SJSA1 (cell line): Measurements from ENCODE around the gene FAM98C. TPM values are rescaled to one million over a fixed set of nuclear protein-coding genes. Genes with fewer than 3 reads are reported as not detected.
"Not testable (repeated sequence)": the region's sequence is repeated elsewhere in the genome, so short reads cannot be mapped to it uniquely, and the experiment has no call there.

Source experiments
- DNase-seq, 2 experiments: peaks; one replicate each; pipeline ENCODE4 v3.0.0-alpha.2; 2015 to 2020; ENCODE audit warnings: low spot score in 2 of 2, low read depth in 1 of 2
- H3K27ac ChIP-seq: fragments of 250-450 bp; sonication (Bioruptor Pico); 2 replicates; pipeline ENCODE4 v1.5.1; 2020; ENCODE audit warnings: mild to moderate bottlenecking, moderate library complexity
- H3K27me3 ChIP-seq: fragments of 250-450 bp; sonication (Bioruptor Pico); replicated peaks from 2 replicates; pipeline ENCODE4 v1.5.1; 2020; ENCODE audit warnings: mild to moderate bottlenecking, moderate library complexity
- H3K36me3 ChIP-seq: fragments of 250-450 bp; sonication (Bioruptor Pico); 2 replicates; pipeline ENCODE4 v1.5.1; 2020; ENCODE audit warnings: mild to moderate bottlenecking
- H3K4me1 ChIP-seq: fragments of 250-450 bp; sonication (Bioruptor Pico); replicated peaks from 2 replicates; pipeline ENCODE4 v1.6.1; 2021; ENCODE audit warnings: mild to moderate bottlenecking
- H3K4me3 ChIP-seq: fragments of 250-450 bp; sonication (Bioruptor Pico); 2 replicates; pipeline ENCODE4 v1.5.1; 2020; ENCODE audit warnings: mild to moderate bottlenecking
- H3K9me3 ChIP-seq: fragments of 250-450 bp; sonication (Bioruptor Pico); replicated peaks from 2 replicates; pipeline ENCODE4 v1.5.1; 2020; ENCODE audit warnings: mild to moderate bottlenecking
- total RNA-seq: library from RNA; depleted of rRNA; stranded (reverse); fragments of >200 nt; shearing (Covaris generic); gene quantifications from 2 replicates; pipeline ENCODE4 v1.2.3, GENCODE V29; 2014

Gene FAM98C
- total RNA-seq, 1 experiment from 2014 or later, result 22.9 TPM

DNA sequence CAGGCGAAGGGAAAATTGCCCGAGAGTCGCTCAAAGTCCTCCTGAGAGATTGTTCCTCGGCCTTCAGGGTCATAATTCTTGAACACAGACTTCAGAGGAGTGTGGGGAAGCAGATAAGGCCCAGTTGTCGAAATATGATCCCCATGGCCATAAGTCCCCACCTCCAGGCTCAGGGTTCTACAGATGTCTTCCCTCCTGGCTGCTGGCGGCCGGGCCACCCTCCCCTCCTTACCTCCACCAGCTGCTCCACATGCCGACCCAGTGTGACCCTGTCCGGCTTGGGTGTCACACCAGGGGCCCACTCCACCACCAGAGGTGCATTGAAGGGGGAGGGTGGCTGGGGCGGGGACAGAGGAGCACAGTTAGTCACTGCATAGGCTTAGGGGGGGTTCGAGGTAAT lies 10.1 kb downstream of the FAM98C start:
- no peak overlapping the region for H3K4me3 ChIP-seq
- DNase-seq, result no peak

GRCh38 chr19:38413416-38413815 lies 10.5 kb downstream of the FAM98C start:
- no peak for DNase-seq
- H3K27me3 ChIP-seq, result peaks cover 14% of the 10 kb centered on the region; the same call in 1 of the 2 replicates
- H3K4me3 ChIP-seq, result no peak overlapping the region
- no peaks in the 10 kb centered on the region for H3K36me3 ChIP-seq
- H3K9me3 ChIP-seq, result no peaks in the 10 kb centered on the region
- no peaks in the 10 kb centered on the region for H3K4me1 ChIP-seq
- H3K27ac ChIP-seq, result no peak overlapping the region

More for the DNA sequence above, 10.1 kb downstream of the FAM98C start:
- Histone ChIP-seq H3K27me3 (peaks cover 10% of the 10 kb centered on the region; the same call in 1 of the 2 replicates), H3K4me1 (no peaks in the 10 kb centered on the region), H3K27ac (no peak overlapping the region), H3K36me3 (no peaks in the 10 kb centered on the region), H3K9me3 (no peaks in the 10 kb centered on the region)

- H3K9me3 ChIP-seq, result no peaks in the 10 kb centered on the region
- H3K4me1 ChIP-seq, result no peaks in the 10 kb centered on the region
- H3K27me3 ChIP-seq, result peaks cover 14% of the 10 kb centered on the region; the same call in 1 of the 2 replicates
- no peaks in the 10 kb centered on the region for H3K36me3 ChIP-seq
- no peak for DNase-seq
- no peak overlapping the region for H3K27ac ChIP-seq
- no peak overlapping the region for H3K4me3 ChIP-seq
Measured at GRCh38 chr19:38417146-38417543, 14.3 kb downstream of the FAM98C start.

DNA sequence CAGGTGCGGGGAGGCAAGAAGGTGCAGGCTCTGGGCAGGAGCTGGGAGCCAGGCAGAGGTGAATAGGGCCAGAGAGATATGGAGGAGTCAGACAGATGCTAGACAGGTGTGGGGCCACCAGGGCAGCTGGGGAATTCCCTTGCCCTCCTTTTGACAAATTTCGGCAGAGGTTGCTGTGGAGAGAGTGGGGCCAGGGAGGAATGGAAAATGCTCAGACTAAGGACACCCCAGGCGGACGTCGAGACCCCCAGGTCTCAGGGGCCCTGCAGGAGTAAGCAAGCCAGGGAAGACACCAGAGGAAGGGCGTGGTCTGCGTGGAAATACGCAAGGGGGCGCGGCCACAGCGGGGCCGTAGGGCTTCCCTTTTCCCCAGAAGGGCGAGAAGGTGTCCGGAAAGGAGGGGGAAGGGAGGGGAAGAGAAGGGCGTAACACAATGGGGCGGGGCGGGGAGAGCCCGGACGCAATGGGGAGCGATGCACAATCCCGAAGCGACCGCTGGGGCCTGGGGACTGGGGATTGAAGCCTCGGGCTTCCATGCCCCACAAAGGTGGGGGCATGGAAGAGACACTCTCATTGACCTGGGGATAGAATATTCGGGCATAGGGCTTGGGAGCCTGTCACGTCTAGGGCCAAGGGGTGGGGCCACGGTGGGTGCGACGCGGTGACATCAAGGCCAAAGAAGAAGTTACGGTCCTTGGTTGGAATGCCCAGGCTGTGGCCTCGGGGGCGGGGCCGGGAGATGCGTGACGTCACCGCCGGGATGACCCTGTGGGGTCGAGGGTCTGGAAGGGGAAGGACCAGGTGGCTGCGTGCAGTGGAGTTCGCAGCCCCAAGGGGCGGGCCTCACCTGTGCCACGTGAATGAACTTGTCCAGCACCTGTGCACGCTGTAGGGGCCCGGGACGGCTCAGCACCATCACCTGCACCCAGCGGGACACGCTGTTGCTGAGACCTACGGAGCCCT lies 14.9 kb downstream of the FAM98C start:
- Histone ChIP-seq H3K36me3 (no peaks in the 10 kb centered on the region), H3K4me1 (no peaks in the 10 kb centered on the region), H3K27me3 (peaks cover 18% of the 10 kb centered on the region; the same call in 1 of the 2 replicates), H3K4me3 (no peak overlapping the region), H3K27ac (no peak overlapping the region), H3K9me3 (no peaks in the 10 kb centered on the region)
- no peak for DNase-seq

- Histone ChIP-seq H3K9me3 (no peaks in the 10 kb centered on the region), H3K27ac (no peak overlapping the region), H3K4me3 (no peak overlapping the region), H3K4me1 (no peaks in the 10 kb centered on the region), H3K36me3 (no peaks in the 10 kb centered on the region), H3K27me3 (peaks cover 28% of the 10 kb centered on the region; the same call in 1 of the 2 replicates)
- no peak for DNase-seq
Measured at GRCh38 chr19:38420935-38421334, 18.0 kb downstream of the FAM98C start.

DNA sequence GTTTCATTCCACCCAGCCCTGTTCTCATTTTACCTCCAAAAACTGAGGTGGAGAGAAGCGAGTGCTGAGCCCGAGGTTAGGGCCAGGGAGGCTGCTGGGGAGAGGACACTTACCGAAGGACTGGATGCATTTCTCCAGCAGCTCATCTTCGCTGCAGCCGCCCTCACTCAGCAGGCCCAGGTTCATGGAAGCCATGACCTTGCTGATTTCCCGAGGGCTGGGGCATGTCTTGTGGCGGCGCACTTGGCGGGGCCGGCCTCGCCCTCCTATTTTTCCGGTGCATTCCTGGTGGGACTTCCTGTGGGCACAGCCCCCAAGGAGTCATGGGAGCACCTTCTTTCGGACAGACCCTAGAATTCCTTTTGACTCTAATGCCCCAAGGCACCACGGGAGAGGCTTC lies 19.0 kb downstream of the FAM98C start:
- DNase-seq, result no peak
- H3K27me3 ChIP-seq, result peaks cover 28% of the 10 kb centered on the region; the same call in 1 of the 2 replicates
- H3K36me3 ChIP-seq, result no peaks in the 10 kb centered on the region
- no peaks in the 10 kb centered on the region for H3K9me3 ChIP-seq
- no peak overlapping the region for H3K27ac ChIP-seq
- H3K4me1 ChIP-seq, result no peaks in the 10 kb centered on the region
- H3K4me3 ChIP-seq, result no peak overlapping the region

GRCh38 chr19:38422438-38422837 lies 19.5 kb downstream of the FAM98C start:
- no peak overlapping the region for H3K27ac ChIP-seq
- H3K4me1 ChIP-seq, result no peaks in the 10 kb centered on the region
- no peak for DNase-seq
- H3K4me3 ChIP-seq, result no peak overlapping the region
- H3K27me3 ChIP-seq, result peaks cover 29% of the 10 kb centered on the region; the same call in 1 of the 2 replicates
- no peaks in the 10 kb centered on the region for H3K36me3 ChIP-seq
- H3K9me3 ChIP-seq, result no peaks in the 10 kb centered on the region

DNA sequence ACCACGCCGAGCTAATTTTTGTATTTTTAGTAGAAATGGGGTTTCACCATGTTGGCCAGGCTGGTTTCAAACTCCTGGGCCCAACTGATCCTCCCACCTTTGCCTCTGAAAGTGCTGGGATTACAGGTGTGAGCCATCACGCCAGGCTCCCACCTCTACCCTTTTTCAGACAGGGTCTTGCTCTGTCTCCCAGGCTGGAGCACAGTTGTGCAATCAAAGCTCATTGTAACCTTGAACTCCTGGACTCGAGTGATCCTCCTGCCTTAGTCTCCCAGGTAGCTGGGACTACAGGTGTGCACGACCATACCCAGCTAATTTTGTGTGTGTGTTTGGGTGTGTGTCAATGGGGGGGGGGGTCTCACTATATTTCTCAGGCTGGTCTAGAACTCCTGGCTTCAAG lies 21.4 kb downstream of the FAM98C start:
- Histone ChIP-seq H3K27me3 (peaks cover 28% of the 10 kb centered on the region), H3K36me3 (no peaks in the 10 kb centered on the region), H3K9me3 (no peaks in the 10 kb centered on the region), H3K4me3 (no peak overlapping the region), H3K27ac (no peak overlapping the region), H3K4me1 (no peaks in the 10 kb centered on the region)
- DNase-seq, result no peak

- Histone ChIP-seq H3K27me3 (peaks cover 36% of the 10 kb centered on the region), H3K4me1 (no peaks in the 10 kb centered on the region), H3K9me3 (no peaks in the 10 kb centered on the region), H3K27ac (no peak overlapping the region), H3K36me3 (no peaks in the 10 kb centered on the region), H3K4me3 (no peak overlapping the region)
- DNase-seq, result no peak
Measured at GRCh38 chr19:38425222-38425809, 22.4 kb downstream of the FAM98C start.

- Histone ChIP-seq H3K4me3 (no peak within 1 kb of the TSS), H3K27ac (no peak within 1 kb of the TSS), H3K9me3 (no peaks in the 10 kb centered on the region), H3K36me3 (no peaks in the 10 kb centered on the region), H3K27me3 (peaks cover 37% of the 10 kb centered on the region), H3K4me1 (no peaks in the 10 kb centered on the region)
- no peak for DNase-seq
Measured at GRCh38 chr19:38425810-38426466, 23.0 kb downstream of the FAM98C start, which contains the start of gene RASGRP4. Gene RASGRP4, minus strand, starts transcription at chr19:38426219. Its CDS starts 128 bp downstream, at chr19:38426091.

DNA sequence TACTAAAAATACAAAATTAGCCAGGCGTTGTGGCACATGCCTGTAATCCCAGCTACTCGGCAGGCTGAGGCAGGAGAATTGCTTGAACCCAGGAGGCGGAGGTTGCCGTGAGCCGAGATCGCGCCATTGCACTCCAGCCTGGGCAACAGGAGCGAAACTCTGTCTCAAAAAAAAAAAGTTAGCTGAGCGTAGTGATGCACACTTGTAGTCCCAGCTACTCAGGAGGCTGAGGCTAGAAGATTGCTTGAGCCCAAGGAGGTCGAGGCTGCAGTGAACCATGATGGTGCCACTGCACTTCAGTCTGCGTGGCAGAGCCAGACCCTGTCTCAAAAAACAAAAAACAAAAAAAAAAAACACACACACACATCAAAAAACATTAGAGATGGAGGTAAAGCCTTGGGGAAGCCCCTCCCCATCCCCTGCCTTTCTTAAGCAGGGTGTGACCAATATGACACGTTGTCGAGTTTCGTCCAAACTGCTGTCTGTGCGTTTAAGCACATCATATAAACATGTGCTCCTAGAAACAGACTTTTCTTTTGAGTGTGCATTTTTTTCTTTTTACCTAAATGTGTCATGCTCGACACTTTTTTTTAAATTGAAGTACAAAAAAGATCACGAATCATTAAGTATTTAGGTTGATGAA lies 24.3 kb downstream of the FAM98C start:
- H3K27me3 ChIP-seq, result peaks cover 41% of the 10 kb centered on the region
- not testable (repeated sequence) for H3K9me3 ChIP-seq, H3K36me3 ChIP-seq, H3K4me1 ChIP-seq, DNase-seq, H3K4me3 ChIP-seq, H3K27ac ChIP-seq

GRCh38 chr19:38429055-38429810 lies 26.3 kb downstream of the FAM98C start:
- no peak overlapping the region for H3K4me3 ChIP-seq
- no peaks in the 10 kb centered on the region for H3K4me1 ChIP-seq
- H3K27ac ChIP-seq, result no peak overlapping the region
- no peaks in the 10 kb centered on the region for H3K9me3 ChIP-seq
- peaks cover 37% of the 10 kb centered on the region for H3K27me3 ChIP-seq
- no peaks in the 10 kb centered on the region for H3K36me3 ChIP-seq
- DNase-seq, result no peak

DNA sequence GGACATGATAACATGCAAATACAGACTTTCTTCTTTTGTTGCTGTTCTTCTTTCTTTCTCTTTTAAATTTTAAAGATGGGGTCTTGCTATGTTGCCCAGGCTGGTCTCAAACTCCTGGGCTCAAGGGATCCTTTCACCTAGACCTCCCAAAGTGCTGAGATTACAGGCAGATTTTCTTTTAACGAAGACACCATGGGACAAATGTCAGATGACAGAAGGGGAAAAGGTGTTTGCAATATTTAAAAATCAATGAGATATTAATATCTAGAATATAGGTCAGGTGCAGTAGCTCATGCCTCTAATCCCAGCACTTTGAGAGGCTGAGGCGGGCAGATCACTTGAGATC lies 26.9 kb downstream of the FAM98C start:
- DNase-seq, result no peak
- Histone ChIP-seq H3K4me1 (no peaks in the 10 kb centered on the region), H3K4me3 (no peak overlapping the region), H3K27ac (no peak overlapping the region), H3K27me3 (peaks cover 36% of the 10 kb centered on the region), H3K36me3 (no peaks in the 10 kb centered on the region), H3K9me3 (no peaks in the 10 kb centered on the region)
